Liver (tissue), 9 donors: ENCODE results near the gene RPL26. TPM values are rescaled to one million over a fixed set of nuclear protein-coding genes. Genes with fewer than 3 reads are reported as not detected.

Source experiments
- DNase-seq: peaks from one replicate; pipeline ENCODE4 v3.0.0-alpha.2; 2017; ENCODE audit warnings: low spot score
- H3K27ac ChIP-seq, 2 donors: one replicate each; pipeline ENCODE4 v1.7.0; 2013; ENCODE audit warnings: inconsistent platforms in 2 of 2, low read length in 2 of 2, control low read depth in 1 of 2, low read depth in 1 of 2, mild to moderate bottlenecking in 1 of 2
- H3K27me3 ChIP-seq, 4 donors: one replicate each; pipeline versions ENCODE4 v1.6.1 to v1.7.0; 2013; ENCODE audit warnings: low read length in 3 of 4, inconsistent platforms in 1 of 4, mild to moderate bottlenecking in 1 of 4, moderate library complexity in 1 of 4; ENCODE audit not compliant: control insufficient read depth in 4 of 4, insufficient read depth in 4 of 4
- H3K36me3 ChIP-seq, 4 donors: one replicate each; pipeline versions ENCODE4 v1.6.1 to v1.7.0; 2013; ENCODE audit warnings: low read length in 3 of 4, mild to moderate bottlenecking in 3 of 4, low read depth in 1 of 4, moderate library complexity in 1 of 4; ENCODE audit not compliant: control insufficient read depth in 4 of 4, insufficient read depth in 3 of 4
- H3K4me1 ChIP-seq, 4 donors: one replicate each; pipeline versions ENCODE4 v1.6.1 to v1.7.0; 2013; ENCODE audit warnings: low read length in 3 of 4, mild to moderate bottlenecking in 3 of 4, moderate library complexity in 1 of 4; ENCODE audit not compliant: control insufficient read depth in 4 of 4, insufficient read depth in 4 of 4
- H3K4me3 ChIP-seq, 3 donors: one replicate each; pipeline versions ENCODE4 v1.6.1 to v1.7.0; 2013; ENCODE audit warnings: low read length in 3 of 3, control low read depth in 1 of 3, low read depth in 1 of 3, mild to moderate bottlenecking in 1 of 3
- H3K9ac ChIP-seq, 2 donors: one replicate each; pipeline ENCODE4 v1.7.0; 2013; ENCODE audit warnings: low read length in 2 of 2, mild to moderate bottlenecking in 2 of 2, moderate library complexity in 2 of 2, control low read depth in 1 of 2, low read depth in 1 of 2
- H3K9me3 ChIP-seq, 4 donors: one replicate each; pipeline versions ENCODE4 v1.6.1 to v1.7.0; 2013; ENCODE audit warnings: low read length in 3 of 4; ENCODE audit not compliant: control insufficient read depth in 4 of 4
- ATF3 ChIP-seq: IDR thresholded peaks from 2 replicates; pipeline ENCODE4 v1.6.1; 2016; ENCODE audit warnings: antibody characterized with exemption
- CTCF ChIP-seq: fragments of 150-350 bp; IDR thresholded peaks from 2 replicates; pipeline ENCODE4 v1.5.1; 2017; ENCODE audit warnings: improper control_type of control experiment, low read depth, low read length; ENCODE audit not compliant: missing input control
- EGR1 ChIP-seq, 2 donors: IDR thresholded peaks; 2 replicates each; pipeline ENCODE4 v1.6.1; 2016 to 2018; ENCODE audit warnings: antibody characterized with exemption in 2 of 2, low read depth in 2 of 2
- FOXA1 ChIP-seq: IDR thresholded peaks from 2 replicates; pipeline ENCODE4 v1.6.1; 2016; ENCODE audit warnings: antibody characterized with exemption
- FOXA2 ChIP-seq: IDR thresholded peaks from 2 replicates; pipeline ENCODE4 v1.6.1; 2016; ENCODE audit warnings: antibody characterized with exemption
- GABPA ChIP-seq, 2 donors: IDR thresholded peaks in 1 of 2; conservative IDR thresholded peaks in 1 of 2; 2 replicates each; pipeline ENCODE4 v1.6.1; 2016; ENCODE audit warnings: antibody characterized with exemption in 2 of 2, mild to moderate bottlenecking in 1 of 2, moderate library complexity in 1 of 2
- HNF4A ChIP-seq, 2 donors: conservative IDR thresholded peaks; 2 replicates each; pipeline ENCODE4 v1.6.1; 2016; ENCODE audit warnings: antibody characterized with exemption in 2 of 2, mild to moderate bottlenecking in 2 of 2
- HNF4G ChIP-seq: IDR thresholded peaks from 2 replicates; pipeline ENCODE4 v1.6.1; 2016; ENCODE audit warnings: antibody characterized with exemption
- JUND ChIP-seq, 2 donors: IDR thresholded peaks; 2 replicates each; pipeline ENCODE4 v1.6.1; 2016; ENCODE audit warnings: antibody characterized with exemption in 2 of 2
- MAX ChIP-seq: IDR thresholded peaks from 2 replicates; pipeline ENCODE4 v1.6.1; 2016; ENCODE audit warnings: antibody characterized with exemption
- NR2F2 ChIP-seq: IDR thresholded peaks from 2 replicates; pipeline ENCODE4 v1.6.1; 2016; ENCODE audit warnings: antibody characterized with exemption
- RAD21 ChIP-seq, 2 donors: IDR thresholded peaks; 2 replicates each; pipeline ENCODE4 v1.6.1; 2016; ENCODE audit warnings: antibody characterized with exemption in 2 of 2, mild to moderate bottlenecking in 2 of 2
- REST ChIP-seq: IDR thresholded peaks from 2 replicates; pipeline ENCODE4 v1.6.1; 2016; ENCODE audit warnings: antibody characterized with exemption, mild to moderate bottlenecking
- RXRA ChIP-seq, 2 donors: IDR thresholded peaks; 2 replicates each; pipeline ENCODE4 v1.6.1; 2017 to 2018; ENCODE audit warnings: antibody characterized with exemption in 2 of 2, mild to moderate bottlenecking in 1 of 2
- SP1 ChIP-seq: IDR thresholded peaks from 2 replicates; pipeline ENCODE4 v1.6.1; 2018; ENCODE audit warnings: antibody characterized with exemption, mild to moderate bottlenecking
- TAF1 ChIP-seq: conservative IDR thresholded peaks from 2 replicates; pipeline ENCODE4 v1.6.1; 2016; ENCODE audit warnings: antibody characterized with exemption, mild to moderate bottlenecking
- YY1 ChIP-seq: IDR thresholded peaks from 2 replicates; pipeline ENCODE4 v1.6.1; 2016; ENCODE audit warnings: antibody characterized with exemption, mild to moderate bottlenecking
- ZBTB33 ChIP-seq: IDR thresholded peaks from 2 replicates; pipeline ENCODE4 v1.6.1; 2016; ENCODE audit warnings: antibody characterized with exemption
- WGBS: extraction: QIAGEN DNeasy Blood & Tissue Kit; methylation state at CpG from one replicate; pipeline ENCODE4 v1.1.7; 2013; 5-methylcytosine and 5-hydroxymethylcytosine counted together
- polyA plus RNA-seq, 2 donors: library from polyadenylated mRNA; stranded (reverse) in 1 of 2; unstranded in 1 of 2; fragments of 200-250 nt in 1 of 2; fragments of >200 nt in 1 of 2; fragmentation: Nextera tagmentation in 1 of 2; extraction: Ambion mirVana in 1 of 2; gene quantifications; one replicate each; pipeline versions ENCODE4 v1.2.1 to v1.2.3, GENCODE V29; 2013 to 2015
- total RNA-seq, 2 donors: library from RNA; depleted of rRNA; stranded (reverse); fragments of >200 nt; gene quantifications; one replicate each; pipeline ENCODE4 v1.2.3, GENCODE V29; 2014
- donor health status: healthy.
- donor health status: healthy.
- donor health status: healthy.
- donor health status: healthy.
- donor health status: healthy.

The RPL26 gene
- total and polyA plus RNA-seq, 4 donors, result 309 to 1,192 (median 1,053) TPM

GRCh38 chr17:8413328-8413727 is 30.3 kb upstream of the RPL26 start:
- Histone ChIP-seq H3K27me3 (no peaks in the 10 kb centered on the region), H3K4me1 (peaks cover 5 to 20% (median 18%) of the 10 kb centered on the region in 4 donors), H3K9me3 (no peaks in the 10 kb centered on the region), H3K9ac (peak overlapping the region in 1 of 2 donors; percentile 2), H3K4me3 (no peak overlapping the region), H3K27ac (peak overlapping the region in 1 of 2 donors; percentile 50), H3K36me3 (no peaks in the 10 kb centered on the region)
- DNase-seq, result no peak
- 81% methylated on average over 4 of the region's 4 CpGs for WGBS
- TF ChIP-seq GABPA (IDR thresholded peaks at IDR 0.05 in 1 of 2, conservative IDR thresholded peaks at IDR 0.05 in 1 of 2) (no peak), JUND (IDR thresholded peaks at IDR 0.05) (no peak), SP1 (no peak), TAF1 (no peak), RAD21 (IDR thresholded peaks at IDR 0.05) (no peak), EGR1 (IDR thresholded peaks at IDR 0.05; ENCODE audit: low read depth in 2 of 2) (no peak), FOXA1 (no peak), FOXA2 (no peak), HNF4A (conservative IDR thresholded peaks at IDR 0.05) (no peak), REST (no peak), ZBTB33 (no peak), CTCF (no peak), ATF3 (no peak), NR2F2 (no peak), MAX (no peak), HNF4G (no peak)

DNA sequence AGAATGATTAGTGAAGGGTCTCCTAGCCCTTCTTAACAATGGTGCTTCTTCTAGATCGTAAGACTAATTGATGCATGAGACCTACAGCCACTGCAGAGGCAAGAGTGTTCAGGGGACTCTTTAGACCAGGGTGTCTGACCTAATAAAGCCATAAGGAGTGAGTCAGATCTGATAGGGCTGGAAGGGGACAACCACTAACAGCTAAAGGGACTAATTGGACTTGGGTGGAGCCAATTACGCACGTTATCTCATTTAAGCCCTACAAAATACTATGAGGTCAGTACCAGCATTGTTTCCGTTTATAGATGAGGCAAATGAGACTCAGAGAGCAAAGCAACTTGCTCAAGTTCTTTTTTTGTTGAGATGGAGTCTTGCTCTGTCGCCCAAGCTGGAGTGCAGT is 29.1 kb upstream of the RPL26 start:
- no peak overlapping the region for H3K9ac ChIP-seq
- DNase-seq, result no peak
- H3K27ac ChIP-seq, result no peak overlapping the region

More for the DNA sequence above, 29.1 kb upstream of the RPL26 start:
- Histone ChIP-seq H3K9me3 (no peaks in the 10 kb centered on the region), H3K4me1 (peaks cover 0 to 9% (median 8%) of the 10 kb centered on the region in 4 donors), H3K36me3 (no peaks in the 10 kb centered on the region), H3K27me3 (no peaks in the 10 kb centered on the region), H3K4me3 (no peak overlapping the region)
- no peak for TF ChIP-seq FOXA2
- TF ChIP-seq YY1, result no peak
- TF ChIP-seq RXRA (IDR thresholded peaks at IDR 0.05), result no peak
- no peak for TF ChIP-seq ATF3
- TF ChIP-seq RAD21 (IDR thresholded peaks at IDR 0.05), result no peak
- TF ChIP-seq ZBTB33, result no peak
- 79% methylated on average over 5 of the region's 5 CpGs for WGBS
